Neural cell (in vitro differentiated cells): ENCODE results near the gene RASIP1. TPM values are rescaled to one million over a fixed set of nuclear protein-coding genes. Genes with fewer than 3 reads are reported as not detected.
"Not testable (repeated sequence)": the region's sequence is repeated elsewhere in the genome, so short reads cannot be mapped to it uniquely, and the experiment has no call there.

ENCODE experiments used
- H2AFZ ChIP-seq: fragments of 200-600, 300-800 bp; sonication (generic), shearing (Covaris generic); 2 replicates; pipeline ENCODE4 v1.6.0; 2014; ENCODE audit warnings: low read depth, mild to moderate bottlenecking, antibody characterized with exemption, low read length, moderate library complexity
- H3F3A ChIP-seq: fragments of 200-600 bp; shearing (Covaris generic); 2 replicates; pipeline ENCODE4 v1.6.1; 2016; ENCODE audit warnings: mild to moderate bottlenecking, moderate library complexity, mixed read lengths, antibody characterized with exemption, low read length; ENCODE audit not compliant: insufficient read depth, poor library complexity, severe bottlenecking
- H3K27ac ChIP-seq: fragments of 200-600, 300-800 bp; sonication (generic), shearing (Covaris generic); 2 replicates; pipeline ENCODE4 v1.5.1; 2014; ENCODE audit warnings: mild to moderate bottlenecking, low read length, moderate library complexity
- H3K27me3 ChIP-seq: fragments of 300-800, 200-600 bp; sonication (generic), shearing (Covaris generic); 2 replicates; pipeline ENCODE4 v1.6.0; 2014; ENCODE audit warnings: mild to moderate bottlenecking, low read depth, low read length, moderate library complexity; ENCODE audit not compliant: insufficient read depth
- H3K36me3 ChIP-seq: fragments of 300-800, 200-600 bp; sonication (generic), shearing (Covaris generic); 2 replicates; pipeline ENCODE4 v1.5.1; 2014; ENCODE audit warnings: mild to moderate bottlenecking, antibody characterized with exemption, low read length, moderate library complexity; ENCODE audit not compliant: insufficient read depth
- H3K4me2 ChIP-seq: fragments of 300-800, 200-600 bp; sonication (generic), shearing (Covaris generic); 2 replicates; pipeline ENCODE4 v1.6.0; 2014; ENCODE audit warnings: mild to moderate bottlenecking, low read length
- H3K4me3 ChIP-seq: fragments of 300-800, 200-600 bp; sonication (generic), shearing (Covaris generic); 2 replicates; pipeline ENCODE4 v1.5.1; 2014; ENCODE audit warnings: mild to moderate bottlenecking, low read length, moderate library complexity
- H3K79me2 ChIP-seq: fragments of 200-600 bp; shearing (Covaris generic); replicated peaks from 2 replicates; pipeline ENCODE4 v1.6.0; 2014; ENCODE audit warnings: mild to moderate bottlenecking, low read length, moderate library complexity; ENCODE audit not compliant: insufficient read depth
- H3K9ac ChIP-seq: fragments of 300-800, 200-600 bp; sonication (generic), shearing (Covaris generic); 2 replicates; pipeline ENCODE4 v1.6.1; 2016; ENCODE audit warnings: mild to moderate bottlenecking, low read length, mixed read lengths
- H3K9me2 ChIP-seq: fragments of 200-600 bp; shearing (Covaris generic); 2 replicates; pipeline ENCODE4 v1.6.1; 2016; ENCODE audit warnings: mild to moderate bottlenecking, low read length, mixed read lengths; ENCODE audit not compliant: insufficient read depth
- H3K9me3 ChIP-seq: fragments of 200-600, 300-800 bp; sonication (generic), shearing (Covaris generic); 2 replicates; pipeline ENCODE4 v1.6.1; 2016; ENCODE audit warnings: mild to moderate bottlenecking, mixed run types, low read length, moderate library complexity, mixed read lengths
- H4K20me1 ChIP-seq: fragments of 200-600 bp; shearing (Covaris generic); 2 replicates; pipeline ENCODE4 v1.6.1; 2016; ENCODE audit warnings: mild to moderate bottlenecking, mixed run types; ENCODE audit not compliant: insufficient read depth
- EP300 ChIP-seq: fragments of 450-650 bp; conservative IDR thresholded peaks from 2 replicates; pipeline ENCODE4 v1.6.1; 2014; ENCODE audit warnings: antibody characterized with exemption, mild to moderate bottlenecking, moderate library complexity; ENCODE audit not compliant: poor library complexity, severe bottlenecking
- EZH2 ChIP-seq: fragments of 200-600, 300-800 bp; shearing (Covaris generic), sonication (generic); IDR thresholded peaks from 2 replicates; pipeline ENCODE4 v1.6.1; 2014; ENCODE audit warnings: antibody characterized with exemption, low read length, borderline replicate concordance, mild to moderate bottlenecking; ENCODE audit not compliant: insufficient read depth, poor library complexity, severe bottlenecking
- MXI1 ChIP-seq: fragments of 450-650 bp; conservative IDR thresholded peaks from 2 replicates; pipeline ENCODE4 v1.6.1; 2014; ENCODE audit warnings: antibody characterized with exemption, mild to moderate bottlenecking; ENCODE audit not compliant: poor library complexity, severe bottlenecking
- POLR2AphosphoS5 ChIP-seq: IDR thresholded peaks from 2 replicates; pipeline ENCODE4 v1.6.1; 2012
- RAD21 ChIP-seq: fragments of 450-650 bp; conservative IDR thresholded peaks from 2 replicates; pipeline ENCODE4 v1.6.1; 2014; ENCODE audit warnings: antibody characterized with exemption, mild to moderate bottlenecking, moderate library complexity
- REST ChIP-seq: IDR thresholded peaks from 2 replicates; pipeline ENCODE4 v1.6.1; 2012; ENCODE audit warnings: borderline replicate concordance
- SMC3 ChIP-seq: fragments of 450-650 bp; conservative IDR thresholded peaks from 2 replicates; pipeline ENCODE4 v1.6.1; 2014; ENCODE audit warnings: antibody characterized with exemption, mild to moderate bottlenecking, moderate library complexity; ENCODE audit not compliant: poor library complexity
- TAF1 ChIP-seq: IDR thresholded peaks from 2 replicates; pipeline ENCODE4 v1.6.1; 2012; ENCODE audit warnings: low read depth
- polyA minus RNA-seq: library from RNA; depleted of rRNA, polyadenylated mRNA; stranded (reverse); fragments of >200 nt; gene quantifications from 2 replicates; pipeline ENCODE4 v1.2.3, GENCODE V29; 2014
- polyA plus RNA-seq: library from polyadenylated mRNA; depleted of rRNA; stranded (reverse); fragments of >200 nt; gene quantifications from 2 replicates; pipeline ENCODE4 v1.2.3, GENCODE V29; 2014
- TF ChIP-seq, protein P1 (sequence below): fragments of 450-650 bp; IDR thresholded peaks from 2 replicates; pipeline ENCODE4 v1.5.1; 2014; ENCODE audit warnings: antibody characterized with exemption, mild to moderate bottlenecking, moderate library complexity; ENCODE audit not compliant: poor library complexity, severe bottlenecking

RASIP1 gene
- polyA plus RNA-seq = 0.26 TPM in 1 of 2 replicates, not detected in the other
- 0.12 and 0.24 TPM in 2 replicates for polyA minus RNA-seq

DNA sequence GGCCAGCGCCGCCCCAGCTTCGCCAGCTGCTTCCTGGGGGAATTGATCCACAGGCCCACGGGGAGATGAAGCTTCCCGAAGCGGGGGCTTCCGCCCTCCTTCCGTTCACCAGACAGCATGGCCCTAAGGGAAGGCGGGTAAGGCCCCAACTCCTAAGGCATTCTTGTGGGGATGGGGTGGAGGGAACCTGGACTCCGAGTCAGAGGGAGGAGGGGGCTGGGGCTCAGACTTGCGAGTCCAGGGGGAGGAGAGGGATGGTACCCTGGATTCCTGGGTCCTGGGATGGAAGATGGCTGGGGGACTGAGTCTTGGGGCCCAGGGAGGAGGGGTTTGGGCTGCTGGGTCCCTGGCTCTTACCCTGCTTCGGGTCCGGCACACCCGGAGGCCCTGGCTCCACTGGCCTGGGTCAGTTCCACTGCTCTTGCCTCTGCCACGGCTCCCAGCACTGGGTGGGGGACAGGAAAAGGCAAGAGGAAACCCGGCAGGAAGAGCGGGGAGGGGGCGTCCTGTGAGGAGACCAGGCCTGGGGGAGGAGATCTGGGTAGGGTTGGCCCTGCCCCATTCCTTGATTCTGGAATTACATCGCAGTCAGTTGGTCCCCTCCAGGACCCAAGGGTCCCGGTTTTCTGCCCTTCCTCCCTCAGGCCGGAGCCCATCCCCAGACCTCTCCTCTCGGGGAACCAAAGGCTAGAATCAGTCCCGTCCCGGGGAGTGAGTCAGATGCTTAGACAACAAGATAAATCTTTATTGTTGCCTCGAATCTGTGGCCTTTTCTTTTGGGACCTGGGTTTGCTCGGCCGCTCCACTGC lies at the start of gene RASIP1:
Gene RASIP1, minus strand, starts transcription at position 447 of the 809 bp plus-strand sequence. Its CDS starts 328 bp downstream, at position 119.
- Histone ChIP-seq H3K27ac (no peak within 1 kb of the TSS), H3K36me3 (no peaks in the 10 kb centered on the region), H3K4me3 (peak within 1 kb of the TSS; percentile 67), H2AFZ (no peak within 1 kb of the TSS), H3K79me2 (no peaks in the 10 kb centered on the region), H3K9me3 (no peaks in the 10 kb centered on the region), H3K9ac (peak within 1 kb of the TSS; percentile 67), H3K27me3 (peaks cover 7% of the 10 kb centered on the region), H4K20me1 (no peaks in the 10 kb centered on the region), H3K9me2 (no peaks in the 10 kb centered on the region), H3K4me2 (no peak within 1 kb of the TSS), H3F3A (no peaks in the 10 kb centered on the region)
- TF ChIP-seq EZH2 = no peak

DNA sequence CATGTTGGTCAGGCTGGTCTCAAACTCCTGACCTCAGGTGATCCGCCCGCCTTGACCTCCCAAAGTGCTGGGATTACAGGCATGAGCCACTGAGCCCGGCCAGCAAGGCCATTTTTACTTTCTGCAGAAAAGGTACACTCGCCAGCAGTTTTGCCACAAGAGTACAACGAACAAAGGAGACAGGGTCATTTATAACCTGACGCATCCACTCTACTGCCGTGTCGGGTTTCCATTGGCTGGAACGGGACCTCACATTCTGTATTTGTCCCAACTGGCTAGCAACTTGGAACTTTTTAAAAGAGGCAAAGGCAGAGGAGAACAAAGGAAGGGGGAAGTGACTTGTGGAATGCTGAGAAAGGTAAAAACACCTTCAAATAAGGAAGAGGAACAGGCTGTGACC lies 46.9 kb upstream of the RASIP1 start:
- not testable (repeated sequence) for H3K9me2 ChIP-seq, H3K9me3 ChIP-seq, H3F3A ChIP-seq, H3K36me3 ChIP-seq, H3K27ac ChIP-seq, H3K79me2 ChIP-seq, H3K27me3 ChIP-seq, H3K9ac ChIP-seq, H4K20me1 ChIP-seq, H3K4me2 ChIP-seq, H3K4me3 ChIP-seq, H2AFZ ChIP-seq

DNA sequence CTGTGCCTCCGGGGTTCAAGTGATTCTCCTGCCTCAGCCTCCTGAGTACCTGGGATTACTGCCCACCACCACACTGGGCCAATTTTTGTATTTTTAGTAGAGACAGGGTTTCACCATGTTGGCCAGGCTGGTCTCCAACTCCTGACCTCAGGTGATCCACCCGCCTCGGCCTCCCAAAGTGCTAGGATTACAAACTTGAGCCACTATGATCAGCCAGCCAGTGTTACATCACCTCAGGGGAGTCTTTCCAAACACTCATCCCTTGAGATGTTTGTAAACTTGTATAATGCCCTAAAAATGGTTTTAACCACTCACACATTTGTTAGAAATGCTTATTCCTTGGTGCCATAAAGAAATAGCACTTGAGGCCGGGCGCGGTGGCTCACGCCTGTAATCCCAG lies 46.0 kb upstream of the RASIP1 start:
- H3K4me2 ChIP-seq, H4K20me1 ChIP-seq, H3K36me3 ChIP-seq, H3K27me3 ChIP-seq, H3K9ac ChIP-seq, H3K9me3 ChIP-seq, H3K79me2 ChIP-seq, H3K9me2 ChIP-seq, H3F3A ChIP-seq, H2AFZ ChIP-seq, H3K27ac ChIP-seq, H3K4me3 ChIP-seq: not testable (repeated sequence)

DNA sequence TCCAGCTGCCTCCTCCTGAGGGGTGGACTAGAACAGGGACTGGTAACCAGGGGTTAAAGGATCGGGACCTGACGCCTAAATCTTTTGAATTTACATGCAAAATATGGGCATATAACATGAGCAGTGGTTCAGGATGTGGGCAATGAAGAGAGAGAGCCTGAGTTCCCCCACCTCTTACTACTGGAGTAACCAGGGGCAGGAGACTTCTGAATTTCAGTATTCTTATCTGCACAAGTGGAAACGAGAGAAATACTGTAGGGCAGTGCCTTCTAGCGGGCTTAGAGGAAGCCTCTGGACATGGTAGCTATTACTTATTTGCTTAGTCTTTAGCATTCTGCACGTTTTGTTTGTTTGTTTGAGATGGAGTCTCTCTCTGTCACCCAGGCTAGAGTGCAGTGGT lies 44.1 kb upstream of the RASIP1 start:
- Histone ChIP-seq H3K9me2 (no peaks in the 10 kb centered on the region), H3K4me2 (no peak overlapping the region), H3K27me3 (no peaks in the 10 kb centered on the region), H3K9me3 (no peaks in the 10 kb centered on the region), H4K20me1 (no peaks in the 10 kb centered on the region), H3K4me3 (no peak overlapping the region), H3F3A (no peaks in the 10 kb centered on the region), H3K36me3 (no peaks in the 10 kb centered on the region), H3K9ac (no peak overlapping the region), H3K27ac (no peak overlapping the region), H2AFZ (no peak overlapping the region), H3K79me2 (no peaks in the 10 kb centered on the region)
- TF ChIP-seq EP300 (no peak), EZH2 (no peak), RAD21 (no peak), MXI1 (no peak), POLR2AphosphoS5 (no peak), SMC3 (no peak), REST (no peak), TAF1 (no peak)
- TF ChIP-seq, protein P1, sequence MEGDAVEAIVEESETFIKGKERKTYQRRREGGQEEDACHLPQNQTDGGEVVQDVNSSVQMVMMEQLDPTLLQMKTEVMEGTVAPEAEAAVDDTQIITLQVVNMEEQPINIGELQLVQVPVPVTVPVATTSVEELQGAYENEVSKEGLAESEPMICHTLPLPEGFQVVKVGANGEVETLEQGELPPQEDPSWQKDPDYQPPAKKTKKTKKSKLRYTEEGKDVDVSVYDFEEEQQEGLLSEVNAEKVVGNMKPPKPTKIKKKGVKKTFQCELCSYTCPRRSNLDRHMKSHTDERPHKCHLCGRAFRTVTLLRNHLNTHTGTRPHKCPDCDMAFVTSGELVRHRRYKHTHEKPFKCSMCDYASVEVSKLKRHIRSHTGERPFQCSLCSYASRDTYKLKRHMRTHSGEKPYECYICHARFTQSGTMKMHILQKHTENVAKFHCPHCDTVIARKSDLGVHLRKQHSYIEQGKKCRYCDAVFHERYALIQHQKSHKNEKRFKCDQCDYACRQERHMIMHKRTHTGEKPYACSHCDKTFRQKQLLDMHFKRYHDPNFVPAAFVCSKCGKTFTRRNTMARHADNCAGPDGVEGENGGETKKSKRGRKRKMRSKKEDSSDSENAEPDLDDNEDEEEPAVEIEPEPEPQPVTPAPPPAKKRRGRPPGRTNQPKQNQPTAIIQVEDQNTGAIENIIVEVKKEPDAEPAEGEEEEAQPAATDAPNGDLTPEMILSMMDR = no peak
